DOHH2 (cell line): ENCODE measurements around the gene PAPOLA.

Experiments used
- CTCF ChIP-seq: fragments of 200-600 bp; sonication (generic); IDR thresholded peaks from one replicate; pipeline ENCODE4 v1.5.1; 2014; ENCODE audit warnings: antibody characterized with exemption, mild to moderate bottlenecking, low read depth, low read length; ENCODE audit not compliant: poor library complexity, severe bottlenecking
- EZH2phosphoT487 ChIP-seq: fragments of 200-600 bp; sonication (generic); IDR thresholded peaks from 2 replicates; pipeline ENCODE4 v1.6.1; 2017; ENCODE audit warnings: borderline replicate concordance, mild to moderate bottlenecking, antibody characterized with exemption, low read length, moderate library complexity, mixed read lengths

DNA sequence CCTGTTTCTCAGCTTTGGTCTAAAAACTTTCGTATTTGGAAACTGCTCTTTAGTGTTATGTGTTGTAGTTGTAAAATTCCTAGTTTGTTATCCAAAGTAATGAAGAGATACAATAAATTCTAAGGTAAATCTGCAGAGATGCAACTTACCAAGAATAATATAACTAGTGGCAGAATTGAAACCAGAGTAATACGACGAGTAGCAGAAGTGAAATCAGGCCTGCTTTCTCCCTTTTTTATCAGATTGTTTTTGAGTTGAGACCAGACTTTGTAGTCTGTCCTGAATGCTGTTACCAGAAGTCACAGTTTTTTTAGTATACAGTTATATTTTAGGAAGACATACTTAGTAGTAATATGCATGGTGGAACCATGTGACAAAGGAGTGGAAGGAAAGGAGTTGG is 12.5 kb downstream of the PAPOLA start:
- TF ChIP-seq CTCF = no peak
- TF ChIP-seq EZH2phosphoT487 = no peak
